ENCODE results near the gene PRAMEF12.
"Not testable (repeated sequence)": the region's sequence is repeated elsewhere in the genome, so short reads cannot be mapped to it uniquely, and the experiment has no call there.

Gene PRAMEF12

GRCh38 chr1:12772520-12772919, 1.0 kb upstream of the PRAMEF12 start:
- DNase-seq, result no peak

GRCh38 chr1:12774801-12775345, 1.3 kb downstream of the PRAMEF12 start:
- DNase-seq, result no peak

- no peak for DNase-seq
Observed at GRCh38 chr1:12775443-12775842, 1.9 kb downstream of the PRAMEF12 start.

GRCh38 chr1:12776801-12777557, 3.4 kb downstream of the PRAMEF12 start:
- no peak for DNase-seq

- no peak for DNase-seq
Observed at GRCh38 chr1:12778061-12778460, 4.5 kb downstream of the PRAMEF12 start.

GRCh38 chr1:12778907-12779306, 5.4 kb downstream of the PRAMEF12 start:
- DNase-seq, result no peak

- not testable (repeated sequence) for DNase-seq
Observed at GRCh38 chr1:12781488-12781887, 8.0 kb downstream of the PRAMEF12 start.

GRCh38 chr1:12783783-12784182, 10.2 kb downstream of the PRAMEF12 start:
- not testable (repeated sequence) for DNase-seq

- DNase-seq, result not testable (repeated sequence)
Observed at GRCh38 chr1:12784729-12785128, 11.2 kb downstream of the PRAMEF12 start.

GRCh38 chr1:12791097-12791496, 17.6 kb downstream of the PRAMEF12 start, which contains the start of gene PRAMEF1:
PRAMEF1 (plus strand) TSS chr1:12791397; CDS start chr1:12793228, 1,831 bp downstream.
- not testable (repeated sequence) for DNase-seq

GRCh38 chr1:12798911-12799310, 25.4 kb downstream of the PRAMEF12 start:
- no peak for DNase-seq

- no peak for DNase-seq
Observed at GRCh38 chr1:12799730-12800129, 26.2 kb downstream of the PRAMEF12 start.

- DNase-seq, result no peak
Observed at GRCh38 chr1:12809933-12810332, 36.4 kb downstream of the PRAMEF12 start.

GRCh38 chr1:12810691-12811408, 37.3 kb downstream of the PRAMEF12 start:
- no peak for DNase-seq

GRCh38 chr1:12811409-12811784, 37.9 kb downstream of the PRAMEF12 start:
- no peak for DNase-seq

- DNase-seq, result not testable (repeated sequence)
Observed at GRCh38 chr1:12819061-12819460, 45.5 kb downstream of the PRAMEF12 start.
